ENCODE measurements around the gene SPAG17.

DNA sequence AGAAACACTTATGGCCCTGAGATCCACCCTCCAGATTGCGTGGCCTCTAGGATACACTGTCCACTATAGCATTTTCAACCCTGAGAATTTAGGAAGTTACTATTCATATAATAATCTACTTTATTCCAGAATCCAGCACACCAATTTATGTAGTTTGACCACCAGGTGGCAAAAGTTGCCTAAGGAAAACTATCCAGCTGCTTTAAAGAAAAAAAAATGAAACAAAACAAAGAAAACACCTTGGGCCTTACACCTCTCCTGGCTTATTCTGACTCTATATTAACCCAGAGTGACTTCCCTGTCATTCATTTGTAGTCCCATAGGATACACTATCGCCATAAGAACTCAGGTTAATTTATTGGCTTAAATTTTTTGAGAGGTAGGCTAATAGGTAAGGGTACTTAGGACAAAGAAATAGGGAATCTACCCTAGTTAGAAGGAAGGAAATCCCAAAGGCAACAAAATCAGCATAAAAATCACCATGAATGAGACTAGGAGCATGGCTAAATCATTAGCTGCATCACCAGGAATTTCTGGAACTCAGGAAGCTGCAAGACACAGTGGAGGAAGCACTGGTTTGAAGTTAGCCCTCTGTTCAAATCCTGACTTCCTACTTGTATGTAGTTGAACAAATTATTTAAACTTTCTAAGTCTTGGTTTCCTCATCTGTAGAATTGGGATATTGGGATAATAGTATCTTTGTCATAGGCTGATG, 107.5 kb downstream of the SPAG17 start:
- TF ChIP-seq POLR2AphosphoS5 (IDR thresholded peaks at IDR 0.05; ENCODE audit: low read depth, low read length) = no peak
- TF ChIP-seq, protein P1, sequence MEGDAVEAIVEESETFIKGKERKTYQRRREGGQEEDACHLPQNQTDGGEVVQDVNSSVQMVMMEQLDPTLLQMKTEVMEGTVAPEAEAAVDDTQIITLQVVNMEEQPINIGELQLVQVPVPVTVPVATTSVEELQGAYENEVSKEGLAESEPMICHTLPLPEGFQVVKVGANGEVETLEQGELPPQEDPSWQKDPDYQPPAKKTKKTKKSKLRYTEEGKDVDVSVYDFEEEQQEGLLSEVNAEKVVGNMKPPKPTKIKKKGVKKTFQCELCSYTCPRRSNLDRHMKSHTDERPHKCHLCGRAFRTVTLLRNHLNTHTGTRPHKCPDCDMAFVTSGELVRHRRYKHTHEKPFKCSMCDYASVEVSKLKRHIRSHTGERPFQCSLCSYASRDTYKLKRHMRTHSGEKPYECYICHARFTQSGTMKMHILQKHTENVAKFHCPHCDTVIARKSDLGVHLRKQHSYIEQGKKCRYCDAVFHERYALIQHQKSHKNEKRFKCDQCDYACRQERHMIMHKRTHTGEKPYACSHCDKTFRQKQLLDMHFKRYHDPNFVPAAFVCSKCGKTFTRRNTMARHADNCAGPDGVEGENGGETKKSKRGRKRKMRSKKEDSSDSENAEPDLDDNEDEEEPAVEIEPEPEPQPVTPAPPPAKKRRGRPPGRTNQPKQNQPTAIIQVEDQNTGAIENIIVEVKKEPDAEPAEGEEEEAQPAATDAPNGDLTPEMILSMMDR (IDR thresholded peaks at IDR 0.05) = peak; percentile 65
- no peak for TF ChIP-seq GABPA (IDR thresholded peaks at IDR 0.05; ENCODE audit: low read depth)
- TF ChIP-seq RAD21 (IDR thresholded peaks at IDR 0.05; ENCODE audit: low read length) = peak; percentile 43; the same call in 1 of the 2 replicates
- no peak; the same call in 1 of the 2 replicates for TF ChIP-seq SMC3 (IDR thresholded peaks at IDR 0.05; ENCODE audit: low read depth, low read length)
- TF ChIP-seq, protein P2, sequence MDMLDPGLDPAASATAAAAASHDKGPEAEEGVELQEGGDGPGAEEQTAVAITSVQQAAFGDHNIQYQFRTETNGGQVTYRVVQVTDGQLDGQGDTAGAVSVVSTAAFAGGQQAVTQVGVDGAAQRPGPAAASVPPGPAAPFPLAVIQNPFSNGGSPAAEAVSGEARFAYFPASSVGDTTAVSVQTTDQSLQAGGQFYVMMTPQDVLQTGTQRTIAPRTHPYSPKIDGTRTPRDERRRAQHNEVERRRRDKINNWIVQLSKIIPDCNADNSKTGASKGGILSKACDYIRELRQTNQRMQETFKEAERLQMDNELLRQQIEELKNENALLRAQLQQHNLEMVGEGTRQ (IDR thresholded peaks at IDR 0.05; ENCODE audit: borderline replicate concordance, low read depth, low read length) = no peak
- TF ChIP-seq YY1 (IDR thresholded peaks at IDR 0.05; ENCODE audit: low read depth) = no peak
- TF ChIP-seq CHD2 (IDR thresholded peaks at IDR 0.05; ENCODE audit: low read length, partially characterized antibody) = no peak
- TF ChIP-seq MEF2A (IDR thresholded peaks at IDR 0.05; ENCODE audit: borderline replicate concordance, low read depth) = no peak
- TF ChIP-seq RCOR1 (IDR thresholded peaks at IDR 0.05; ENCODE audit: low read length) = no peak
